ENCODE measurements around the gene SHISA9. TPM values are rescaled to one million over a fixed set of nuclear protein-coding genes. Genes with fewer than 3 reads are reported as not detected.

The SHISA9 gene
- total RNA-seq, 1 donor from 2014 or later, result 0.17 TPM

DNA sequence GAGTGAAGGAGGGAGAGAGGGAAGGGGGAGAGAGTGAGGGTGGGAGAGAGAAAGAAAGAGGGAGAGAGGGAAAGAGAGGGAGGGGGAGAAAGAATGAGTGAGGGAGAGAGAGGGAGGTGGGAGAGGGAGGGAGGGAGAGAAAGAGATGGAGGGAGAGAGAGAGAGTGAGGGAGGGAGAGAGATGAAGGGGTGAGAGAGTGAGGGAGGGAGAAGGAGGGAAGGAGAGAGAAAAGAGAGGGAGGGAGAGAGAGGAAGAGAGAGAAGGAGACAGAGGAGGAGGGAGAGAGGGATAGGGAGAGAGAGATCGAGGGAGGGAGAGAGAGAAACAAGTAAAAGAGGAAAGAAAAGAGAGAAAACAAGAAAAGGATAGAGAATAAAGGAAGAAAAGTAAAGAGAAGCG lies 225.7 kb downstream of the SHISA9 start:
- no peak for DNase-seq

DNA sequence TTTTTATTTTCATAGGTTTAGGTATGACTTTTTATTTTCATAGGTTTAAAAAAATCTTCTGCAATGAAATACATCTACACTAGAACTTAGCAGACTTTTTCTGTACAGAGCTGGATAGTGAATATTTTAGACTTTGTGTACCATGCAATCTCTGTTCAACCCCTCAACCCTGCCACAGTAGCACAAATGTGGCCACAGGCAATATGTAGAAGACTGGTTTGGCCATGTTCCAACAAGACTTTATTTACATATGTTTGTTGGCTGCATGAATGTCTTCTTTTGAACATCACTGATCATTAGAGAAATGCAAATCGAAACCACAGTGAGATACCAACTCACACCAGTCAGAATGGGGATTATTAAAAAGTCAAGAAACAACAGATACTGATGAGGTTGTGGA lies 229.2 kb downstream of the SHISA9 start:
- DNase-seq, result no peak

DNA sequence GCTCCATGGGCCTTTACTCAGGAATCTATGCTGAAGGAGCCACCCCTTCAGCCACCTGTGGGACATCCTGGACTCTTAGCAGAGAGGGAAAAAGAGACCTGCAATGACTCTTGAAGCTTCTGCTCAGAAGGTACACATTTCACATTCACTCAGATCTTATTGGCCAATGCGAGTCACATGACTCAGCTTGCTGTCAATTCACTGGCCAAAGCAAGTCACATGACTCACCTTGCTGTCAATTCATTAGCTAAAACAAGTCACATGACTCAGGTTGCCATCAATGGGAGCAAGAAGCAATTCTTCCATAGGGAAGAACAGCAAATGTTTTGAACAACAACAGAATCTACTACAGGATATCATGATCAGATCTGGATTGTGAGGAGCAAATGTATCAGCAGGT lies 233.4 kb downstream of the SHISA9 start:
- DNase-seq, result no peak

DNA sequence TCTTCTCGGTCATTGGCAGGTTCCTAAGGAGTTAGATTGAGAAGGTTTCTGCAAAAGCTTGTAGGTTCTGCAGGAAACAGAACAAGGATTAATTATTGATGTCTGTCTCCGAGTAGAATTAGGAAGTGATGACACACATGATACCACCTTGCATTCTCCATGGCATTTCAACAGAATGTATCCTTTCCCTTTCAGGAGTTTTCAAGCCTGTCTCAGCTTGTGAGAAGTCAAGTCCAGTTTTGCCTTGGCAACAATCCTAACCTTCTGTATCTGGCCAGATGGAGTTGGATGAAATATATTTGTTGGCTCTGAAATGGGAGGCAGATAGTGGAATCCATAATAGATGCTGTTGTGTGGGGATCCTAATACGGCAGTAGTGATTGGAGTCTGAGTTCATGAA lies 235.5 kb downstream of the SHISA9 start:
- no peak for DNase-seq

DNA sequence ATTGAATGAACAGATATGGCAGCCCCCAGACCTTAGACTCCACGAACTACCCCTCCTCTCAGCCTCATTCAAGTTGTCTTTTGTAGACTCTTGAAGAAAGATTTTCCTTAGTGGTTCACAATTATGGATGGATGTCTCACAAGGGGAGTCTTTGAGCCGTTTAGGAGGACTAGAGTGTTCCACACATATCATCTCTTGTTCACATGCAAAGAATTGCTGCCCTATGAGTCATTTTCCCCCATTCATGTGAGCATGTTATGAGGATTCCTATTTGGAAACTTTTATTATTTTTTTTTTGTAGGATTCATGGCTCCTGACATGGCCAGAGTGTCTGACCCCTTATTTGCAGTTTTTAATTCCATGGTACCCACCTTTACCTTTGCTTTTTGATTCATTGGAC lies 237.1 kb downstream of the SHISA9 start:
- DNase-seq, result no peak

DNA sequence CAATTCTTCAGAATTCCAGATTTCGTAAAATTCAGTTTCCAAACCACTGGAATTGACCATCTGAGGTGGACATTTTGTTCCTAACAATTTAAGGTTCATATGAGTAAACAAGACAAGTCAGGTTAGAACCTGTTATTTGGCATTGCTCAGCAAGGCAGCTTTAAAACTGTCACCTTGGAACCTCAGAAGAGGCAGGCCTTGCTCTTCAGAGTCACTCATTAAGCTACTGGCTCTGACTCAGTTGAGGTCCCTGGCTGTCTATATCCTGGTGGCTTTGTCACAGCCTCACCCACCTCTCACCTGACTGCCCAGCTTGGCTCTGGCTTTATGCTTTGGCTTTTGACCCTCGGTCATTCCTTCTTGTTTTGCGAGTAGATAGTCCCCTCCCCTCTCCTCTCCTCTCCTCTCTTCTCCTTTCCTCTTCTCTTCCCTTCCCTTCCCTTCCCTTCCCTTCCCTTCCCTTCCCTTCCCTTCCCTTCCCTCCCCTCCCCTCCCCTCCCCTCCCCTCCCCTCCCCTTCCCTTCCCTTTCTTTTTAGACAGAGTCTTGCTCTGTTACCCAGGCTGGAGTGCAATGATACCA lies 238.4 kb downstream of the SHISA9 start:
- no peak for DNase-seq

DNA sequence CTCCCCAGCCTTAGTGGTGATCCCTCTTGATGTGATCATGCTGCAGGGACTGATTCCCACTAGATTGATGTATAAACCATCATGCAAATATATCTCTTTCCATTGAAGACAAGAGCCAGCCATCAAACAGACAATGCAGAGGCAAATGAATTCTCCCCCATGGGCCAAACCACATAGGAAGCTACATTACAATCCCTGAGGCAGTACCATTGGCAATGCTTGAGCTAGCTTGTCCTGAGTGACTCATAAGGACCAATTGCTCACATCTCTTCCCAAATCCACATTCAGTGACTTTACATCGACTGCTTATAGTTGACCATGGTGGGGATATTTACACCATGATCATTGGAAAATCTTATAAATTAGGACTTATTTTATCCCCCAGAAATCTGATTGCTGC lies 242.2 kb downstream of the SHISA9 start:
- no peak for DNase-seq

DNA sequence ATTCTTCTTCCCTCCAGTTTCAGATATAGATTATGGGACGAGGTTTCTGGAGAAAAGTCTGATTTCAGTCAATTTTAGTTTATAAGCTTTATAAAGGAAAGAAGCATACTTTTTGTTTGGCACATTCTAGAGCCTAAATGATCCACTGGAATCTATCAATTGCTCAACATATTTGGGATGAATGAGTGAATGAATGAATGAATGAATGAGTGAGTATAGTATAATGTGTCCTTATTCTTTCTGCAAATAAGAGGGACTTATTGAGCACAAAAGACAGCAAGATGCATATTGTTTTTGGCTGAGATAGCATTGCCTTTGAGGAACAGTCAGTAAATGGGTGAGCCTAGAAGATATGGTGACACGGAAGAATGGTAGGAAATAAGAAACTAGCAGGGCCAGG lies 245.4 kb downstream of the SHISA9 start:
- no peak for DNase-seq

DNA sequence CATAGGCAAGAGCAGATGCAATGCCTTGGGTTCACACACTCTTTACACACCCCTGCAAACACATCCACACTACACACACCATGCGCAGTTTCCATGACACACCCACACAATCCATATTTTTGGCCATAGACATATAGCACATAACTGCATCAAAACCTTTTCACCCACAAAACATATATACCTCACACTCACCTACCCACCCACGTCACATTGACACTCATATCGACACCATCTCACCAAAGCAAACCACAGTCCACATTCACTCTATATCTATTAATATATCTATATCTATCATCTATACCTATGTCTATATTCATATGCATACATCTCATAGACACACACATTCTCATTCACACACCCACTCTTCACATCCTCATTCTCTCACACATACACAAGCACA lies 246.9 kb downstream of the SHISA9 start:
- DNase-seq, result no peak

DNA sequence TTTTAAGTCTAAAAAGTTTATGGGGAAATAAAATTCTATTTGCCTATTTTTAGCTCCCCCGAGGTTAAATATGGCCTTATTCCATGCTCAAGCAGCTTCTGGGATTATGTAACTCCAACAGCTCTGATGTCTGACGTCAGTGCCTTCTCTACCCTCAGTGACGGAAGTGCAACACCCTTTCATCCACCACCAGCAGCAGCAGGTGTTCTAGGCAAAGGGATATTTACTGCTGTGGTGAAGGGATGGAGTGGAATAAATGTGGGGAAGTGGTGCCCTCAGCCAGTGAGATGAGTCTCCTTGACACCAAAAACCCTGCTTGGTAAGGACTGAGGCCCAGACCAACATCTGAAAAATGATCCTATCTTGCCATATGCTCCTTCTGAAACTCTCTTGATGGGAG lies 247.4 kb downstream of the SHISA9 start:
- DNase-seq, result no peak

DNA sequence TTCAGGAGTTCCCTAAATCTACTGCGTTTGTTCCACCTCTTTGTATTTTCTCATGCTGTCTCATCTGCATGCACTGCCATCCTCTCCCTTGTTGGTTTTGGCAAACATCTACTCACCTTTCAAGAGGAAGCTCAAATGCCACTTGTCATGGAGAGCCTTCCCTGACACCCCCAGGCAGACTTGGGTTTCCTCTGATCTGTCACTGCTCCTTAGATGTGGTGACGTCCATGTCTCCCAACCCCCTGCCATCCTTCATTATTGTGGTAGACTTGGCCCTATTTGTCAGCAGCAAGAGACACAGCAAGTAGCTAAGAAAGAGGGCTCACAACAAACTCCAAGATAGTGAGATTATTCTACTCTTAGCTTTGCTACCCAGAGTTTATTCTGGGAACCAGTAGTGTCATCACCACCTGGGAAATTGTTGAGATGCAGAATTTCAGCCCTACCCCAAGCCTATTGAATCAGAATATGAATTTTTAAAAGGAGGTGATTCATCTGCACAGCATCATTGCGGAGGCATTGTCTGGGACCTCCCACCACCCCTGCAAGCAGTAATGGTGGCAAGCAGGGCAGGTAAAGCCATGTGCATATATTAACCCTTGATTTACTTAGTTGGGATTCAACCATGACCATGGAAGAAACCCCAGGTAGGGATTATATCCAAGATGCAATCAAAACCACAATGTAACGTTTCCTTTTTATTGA lies 248.9 kb downstream of the SHISA9 start:
- DNase-seq, result no peak

DNA sequence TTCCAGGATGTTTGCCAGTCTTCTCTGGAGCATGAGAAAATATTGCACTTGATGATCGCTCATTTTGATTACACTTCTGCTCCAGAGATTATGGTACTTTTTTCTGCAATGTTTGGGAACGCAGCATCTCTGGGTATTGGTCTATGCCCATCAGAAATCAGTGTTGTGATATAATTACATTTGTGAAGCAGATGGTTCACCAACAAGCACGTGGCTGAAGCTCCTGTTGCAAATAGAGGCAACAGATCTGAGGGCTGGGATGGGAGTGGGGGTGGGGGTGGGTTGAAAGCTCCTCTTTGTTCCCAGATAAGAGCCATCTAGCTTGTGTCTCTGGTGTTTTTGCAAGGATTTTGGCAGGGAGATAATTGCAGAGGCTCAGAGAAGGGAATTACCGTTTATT lies 252.3 kb downstream of the SHISA9 start:
- no peak for DNase-seq

DNA sequence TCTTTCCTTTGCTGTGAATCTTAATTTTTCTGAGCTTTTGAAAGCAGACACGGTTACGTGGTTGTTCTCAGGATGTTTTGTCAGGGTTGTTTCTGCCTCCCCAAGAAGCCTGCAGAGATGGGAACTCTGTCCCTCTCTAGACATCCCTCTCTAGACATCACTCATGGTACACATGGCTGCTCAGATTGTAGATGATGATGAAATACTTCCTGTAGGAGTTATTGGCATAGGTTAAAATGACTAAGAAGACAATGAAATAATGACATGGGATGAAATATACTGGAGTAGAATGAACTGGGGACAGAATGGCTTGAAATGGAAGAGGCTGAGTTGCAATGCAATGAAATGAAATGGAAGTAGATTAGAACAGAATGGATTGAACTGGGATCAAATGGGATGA lies 253.4 kb downstream of the SHISA9 start:
- DNase-seq, result no peak

DNA sequence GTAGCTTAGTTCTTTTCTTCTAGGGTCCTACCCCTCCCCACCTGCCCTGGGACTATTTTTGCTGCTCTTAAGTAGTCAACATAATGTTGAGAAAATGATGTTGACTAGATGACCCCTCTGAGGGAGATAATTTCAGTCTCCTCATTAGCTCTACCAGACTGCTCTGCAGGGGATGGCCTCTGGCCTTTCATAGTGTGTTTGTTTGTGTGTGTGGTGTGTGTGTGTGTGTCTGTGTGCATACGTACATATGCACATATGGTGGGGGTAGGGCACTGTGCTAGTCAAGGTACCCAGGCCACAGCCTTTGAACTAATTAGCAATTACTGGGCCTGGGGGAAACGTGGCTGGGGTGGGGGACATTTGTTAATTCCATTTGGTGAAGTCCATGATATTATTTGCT lies 254.0 kb downstream of the SHISA9 start:
- DNase-seq, result no peak

DNA sequence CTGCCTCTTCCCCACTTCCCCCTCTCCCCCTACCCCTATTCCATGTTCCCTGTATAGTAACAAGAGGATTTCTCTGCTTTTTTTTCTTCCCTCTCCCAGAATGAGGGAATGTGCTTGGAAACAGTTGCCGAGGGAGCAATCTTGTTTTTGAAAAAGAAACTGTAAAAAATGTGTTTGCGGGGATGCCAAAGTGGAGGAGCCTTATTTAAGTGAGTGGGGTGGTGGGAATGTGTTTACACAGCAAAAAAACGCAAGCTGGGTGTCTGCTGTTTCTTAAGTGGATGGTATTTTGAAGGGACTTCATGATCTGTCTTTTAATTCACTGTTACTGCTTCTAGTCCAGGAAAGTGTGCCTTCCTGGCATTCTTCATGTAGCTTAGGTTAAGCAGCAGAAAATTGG lies 254.4 kb downstream of the SHISA9 start:
- no peak for DNase-seq

DNA sequence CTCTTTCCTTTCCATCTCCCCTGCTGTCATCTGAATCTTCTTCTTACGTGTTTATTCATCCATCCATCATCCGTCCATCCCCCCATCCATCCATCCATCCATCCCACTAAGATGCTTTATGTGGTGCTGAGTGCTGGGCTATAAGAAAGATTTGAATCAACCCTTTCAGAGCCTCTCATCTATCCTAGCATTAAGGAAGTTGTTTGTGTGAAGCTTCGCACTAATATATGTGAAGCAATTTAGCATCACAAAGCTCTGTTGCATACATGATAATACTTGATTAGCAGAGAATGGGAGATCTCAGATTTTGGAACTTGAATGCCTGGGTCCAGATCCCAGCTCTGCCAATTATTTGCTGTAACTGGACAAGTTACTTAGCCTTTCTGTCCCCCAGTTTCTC lies 255.7 kb downstream of the SHISA9 start:
- DNase-seq, result no peak

DNA sequence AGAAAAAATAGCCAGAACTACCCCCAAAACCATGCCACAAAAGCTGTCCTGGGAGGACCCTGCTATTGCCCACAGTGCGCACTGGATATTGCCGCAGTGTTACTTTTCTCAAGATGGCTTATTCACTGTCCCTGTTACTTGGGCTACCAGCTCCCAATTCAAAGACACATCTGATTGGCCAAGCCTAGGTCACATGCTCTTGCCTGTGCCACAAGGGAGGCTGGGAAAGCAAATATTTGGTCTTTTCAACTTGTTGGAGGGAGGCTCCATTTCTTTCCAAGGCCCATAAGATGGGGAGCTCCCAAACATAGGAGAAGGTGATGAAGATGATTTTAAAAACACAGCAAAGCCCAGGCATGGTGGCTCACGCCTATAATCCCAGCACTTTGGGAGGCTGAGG lies 257.0 kb downstream of the SHISA9 start:
- no peak for DNase-seq

DNA sequence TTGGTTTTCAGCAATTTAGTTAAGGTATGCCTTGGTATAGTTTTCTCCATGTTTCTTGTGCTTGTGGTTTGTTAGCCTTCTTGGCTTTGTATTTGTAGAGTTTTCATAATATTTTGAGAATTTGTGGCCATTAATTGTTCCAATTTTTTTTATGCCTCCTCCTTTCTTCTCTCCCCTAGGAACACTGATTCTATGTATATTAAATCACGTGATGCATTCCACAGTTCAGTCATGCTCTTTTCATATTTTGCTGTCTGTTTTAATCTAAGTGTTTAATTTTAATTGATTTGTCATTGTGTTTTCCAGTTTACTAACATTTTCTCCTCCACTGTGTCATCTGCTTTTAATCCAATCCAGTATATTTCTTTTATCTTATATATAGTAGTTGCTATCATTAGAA lies 263.6 kb downstream of the SHISA9 start:
- DNase-seq, result no peak

DNA sequence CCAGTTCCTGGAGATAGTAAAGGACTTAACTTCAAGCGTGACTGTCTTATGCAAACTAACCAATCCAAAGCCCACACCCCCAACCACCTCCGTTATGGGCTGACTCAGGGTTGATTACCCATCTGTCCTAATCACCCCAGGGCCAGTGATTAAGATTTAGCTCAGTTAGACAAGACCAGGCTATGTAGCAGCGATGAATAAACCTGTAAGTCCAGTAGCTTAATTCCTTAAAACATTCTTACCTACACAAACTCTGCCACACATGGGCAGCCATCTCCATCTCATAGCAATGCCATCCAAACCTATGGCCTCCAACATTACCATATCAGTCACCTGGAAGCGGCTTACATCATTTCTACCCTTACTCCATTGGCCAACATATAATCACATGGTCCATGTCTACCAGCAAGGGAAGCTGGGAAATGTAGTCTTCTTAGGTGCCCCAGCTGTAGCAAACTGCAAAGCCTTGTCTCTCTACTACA lies 266.7 kb downstream of the SHISA9 start:
- no peak for DNase-seq

DNA sequence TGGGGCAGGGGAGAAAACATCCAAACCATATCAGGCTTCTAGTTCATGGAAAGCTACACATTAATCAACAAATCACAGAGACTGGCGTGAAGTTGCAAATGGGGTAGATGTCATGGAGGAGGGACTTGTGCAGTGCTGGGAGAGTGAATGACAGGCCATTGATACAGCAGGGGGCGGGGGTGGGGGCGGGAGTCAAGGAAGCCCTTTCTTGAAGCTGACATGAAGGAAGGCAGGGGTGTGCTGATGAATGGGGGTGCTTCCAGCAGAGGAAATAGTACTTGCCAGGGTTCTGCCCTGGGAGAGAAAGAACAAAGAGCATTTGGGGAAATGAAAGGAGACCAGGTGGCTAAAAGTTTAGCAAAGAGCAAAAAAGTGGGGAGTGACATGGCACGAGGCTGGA lies 269.9 kb downstream of the SHISA9 start:
- no peak for DNase-seq

DNA sequence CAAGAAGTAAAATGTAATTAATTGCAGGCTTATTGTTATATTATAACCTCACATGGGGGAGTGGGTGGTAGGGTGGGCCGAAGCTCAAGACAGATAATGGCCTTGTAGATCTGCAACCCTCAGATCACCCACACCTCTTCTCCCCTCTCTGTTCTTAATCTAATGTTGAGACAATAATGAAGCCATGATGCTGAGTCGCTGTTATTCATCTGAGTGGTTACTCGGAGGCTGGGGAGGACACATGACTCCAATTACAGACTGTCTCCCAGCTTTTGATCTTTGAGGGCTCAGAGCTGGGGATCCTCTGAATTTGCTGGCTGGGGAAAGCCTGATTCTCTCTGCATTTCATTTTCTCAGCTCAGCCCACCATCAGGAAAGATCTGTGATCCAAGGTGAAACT lies 275.3 kb downstream of the SHISA9 start:
- DNase-seq, result no peak

DNA sequence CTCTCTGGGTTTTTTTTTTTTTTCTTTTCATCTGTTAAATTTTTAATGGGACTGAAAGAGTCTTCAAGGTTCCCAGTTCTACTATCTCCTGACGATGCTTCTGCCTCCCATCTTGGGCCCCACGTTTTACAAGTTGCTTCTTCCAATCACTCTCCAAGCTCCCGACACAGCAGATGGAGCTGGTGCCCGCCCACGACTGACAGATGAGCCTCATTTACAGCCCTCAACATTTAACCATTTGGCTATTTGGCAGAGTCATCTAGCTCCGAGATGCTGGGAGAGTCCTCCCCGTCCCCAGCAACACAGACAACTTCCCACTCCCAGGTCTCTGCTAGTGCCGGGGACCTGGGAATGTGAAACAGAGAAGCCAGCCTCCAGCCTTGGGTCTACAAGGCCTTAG lies 276.9 kb downstream of the SHISA9 start:
- DNase-seq, result no peak

DNA sequence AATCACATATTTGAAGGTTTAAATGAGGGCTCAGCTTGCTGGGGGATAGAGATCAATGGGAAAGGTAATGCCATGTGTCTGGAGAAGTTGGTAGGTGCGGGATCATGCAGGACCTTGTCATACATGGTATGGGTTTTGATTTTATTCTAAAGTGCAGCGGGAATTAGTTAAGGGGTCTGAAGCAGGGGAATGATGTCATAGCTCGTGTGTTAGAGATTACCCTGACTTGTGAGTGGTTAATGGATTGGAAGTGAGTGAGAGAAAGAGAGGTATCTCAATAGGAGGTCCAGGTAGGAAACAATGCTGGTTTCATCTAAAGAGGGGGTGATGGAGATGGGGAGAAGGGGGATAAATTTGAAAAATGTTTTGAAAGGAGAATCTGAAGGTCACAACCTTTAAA lies 280.0 kb downstream of the SHISA9 start:
- DNase-seq, result no peak

DNA sequence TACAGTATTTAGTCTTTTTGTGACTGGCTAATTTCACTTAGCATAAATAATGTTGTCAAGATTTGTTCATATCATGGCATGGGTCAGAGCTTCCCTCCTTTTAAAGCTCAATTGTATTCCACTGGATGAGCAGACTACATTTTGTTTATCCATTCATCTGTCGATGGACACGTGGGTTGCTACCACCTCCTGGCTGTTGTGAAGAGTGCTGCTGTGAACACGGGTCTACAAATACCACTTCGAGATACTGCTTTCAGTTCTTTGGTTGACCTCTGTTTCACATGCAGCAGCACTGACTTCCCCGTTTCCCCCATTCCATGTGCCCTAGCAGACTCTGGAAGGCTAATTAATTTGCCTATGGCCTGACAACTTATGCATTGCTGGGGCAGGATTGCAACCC lies 285.4 kb downstream of the SHISA9 start:
- DNase-seq, result no peak

DNA sequence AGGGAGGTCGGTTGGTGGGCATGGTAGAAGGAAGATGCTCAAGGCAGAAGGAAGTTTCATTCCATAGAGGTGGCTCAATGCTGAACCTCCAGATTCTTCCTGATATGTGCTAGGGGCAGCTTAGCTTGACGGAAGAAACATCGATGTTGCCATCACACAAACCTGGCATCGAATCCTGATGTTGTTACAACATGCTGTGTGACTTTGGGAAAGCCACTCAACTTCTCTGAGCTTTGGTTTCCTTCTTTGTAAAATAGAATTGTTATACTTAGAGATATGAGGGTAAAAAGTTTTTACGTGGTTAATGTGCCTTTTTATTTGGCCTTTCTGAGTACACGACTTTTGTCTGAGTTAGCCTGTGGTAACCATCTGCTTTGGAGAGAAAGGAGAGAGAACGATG lies 287.9 kb downstream of the SHISA9 start:
- no peak for DNase-seq
